ENCODE data around the gene LAMC2.

Gene LAMC2

GRCh38 chr1:183215076-183215720, 29.1 kb downstream of the LAMC2 start:
- no peak for DNase-seq

GRCh38 chr1:183215936-183216335, 29.9 kb downstream of the LAMC2 start:
- no peak for DNase-seq

- peak; percentile 28 for DNase-seq
Measured at GRCh38 chr1:183218027-183218618, 32.1 kb downstream of the LAMC2 start.

GRCh38 chr1:183218971-183219615, 33.0 kb downstream of the LAMC2 start:
- peak; percentile 40 for DNase-seq

- no peak for DNase-seq
Measured at GRCh38 chr1:183219616-183220009, 33.5 kb downstream of the LAMC2 start.

GRCh38 chr1:183222909-183223308, 36.8 kb downstream of the LAMC2 start:
- no peak for DNase-seq

GRCh38 chr1:183223467-183223866, 37.4 kb downstream of the LAMC2 start:
- DNase-seq: no peak

GRCh38 chr1:183226361-183226760, 40.3 kb downstream of the LAMC2 start:
- no peak for DNase-seq

- DNase-seq: peak; percentile 76
Measured at GRCh38 chr1:183226963-183227362, 40.9 kb downstream of the LAMC2 start.

- DNase-seq: no peak
Measured at GRCh38 chr1:183227422-183228346, 41.6 kb downstream of the LAMC2 start.

GRCh38 chr1:183228347-183229220, 42.5 kb downstream of the LAMC2 start:
- no peak for DNase-seq

- no peak for DNase-seq
Measured at GRCh38 chr1:183230413-183230812, 44.3 kb downstream of the LAMC2 start.

GRCh38 chr1:183231545-183231944, 45.5 kb downstream of the LAMC2 start:
- DNase-seq: no peak

GRCh38 chr1:183233113-183233512, 47.0 kb downstream of the LAMC2 start:
- DNase-seq: no peak

- DNase-seq: peak; percentile 30
Measured at GRCh38 chr1:183234660-183235476, 48.8 kb downstream of the LAMC2 start.

GRCh38 chr1:183235503-183235902, 49.4 kb downstream of the LAMC2 start:
- no peak for DNase-seq

GRCh38 chr1:183236158-183236725, 50.2 kb downstream of the LAMC2 start:
- no peak for DNase-seq

GRCh38 chr1:183237046-183237445, 51.0 kb downstream of the LAMC2 start:
- no peak for DNase-seq

GRCh38 chr1:183238071-183238470, 52.0 kb downstream of the LAMC2 start:
- DNase-seq: no peak

GRCh38 chr1:183239220-183239742, 53.2 kb downstream of the LAMC2 start:
- DNase-seq: no peak
